Neuronal stem cell (in vitro differentiated cells): ENCODE data around the gene TOB1.

Source experiments
- DNase-seq: peaks from one replicate; pipeline ENCODE4 v3.0.0-alpha.2; 2013; ENCODE audit warnings: low spot score
- H2AFZ ChIP-seq: one replicate; pipeline ENCODE4 v1.6.1; 2013; ENCODE audit warnings: mild to moderate bottlenecking, low read length, inconsistent platforms
- H2AK5ac ChIP-seq: 2 replicates; pipeline ENCODE4 v1.6.1; 2013; ENCODE audit warnings: low read depth, mild to moderate bottlenecking, inconsistent platforms, low read length, moderate library complexity, mixed read lengths
- H2BK120ac ChIP-seq: 2 replicates; pipeline ENCODE4 v1.6.1; 2013; ENCODE audit warnings: low read depth, mild to moderate bottlenecking, inconsistent platforms, low read length, moderate library complexity, mixed read lengths
- H2BK12ac ChIP-seq: one replicate; pipeline ENCODE4 v1.6.1; 2013; ENCODE audit warnings: low read length, inconsistent platforms
- H2BK15ac ChIP-seq: 2 replicates; pipeline ENCODE4 v1.6.1; 2013; ENCODE audit warnings: mild to moderate bottlenecking, low read length, inconsistent platforms, mixed read lengths
- H2BK5ac ChIP-seq: one replicate; pipeline ENCODE4 v1.6.1; 2013; ENCODE audit warnings: inconsistent platforms, mild to moderate bottlenecking, low read length, moderate library complexity
- H3K14ac ChIP-seq: one replicate; pipeline ENCODE4 v1.6.1; 2013; ENCODE audit warnings: low read length, inconsistent platforms
- H3K18ac ChIP-seq: 2 replicates; pipeline ENCODE4 v1.6.1; 2013; ENCODE audit warnings: low read length, inconsistent platforms
- H3K23ac ChIP-seq: 2 replicates; pipeline ENCODE4 v1.6.1; 2013; ENCODE audit warnings: low read depth, mild to moderate bottlenecking, mixed read lengths, low read length, inconsistent platforms; ENCODE audit not compliant: poor library complexity
- H3K27ac ChIP-seq: replicated peaks from 3 replicates; pipeline ENCODE4 v1.5.1; 2013; ENCODE audit warnings: low read length, inconsistent platforms
- H3K27me3 ChIP-seq, 3 experiments: 2 replicates each; pipeline ENCODE4 v1.6.1; 2013; ENCODE audit warnings: low read length in 3 of 3, mild to moderate bottlenecking in 2 of 3, inconsistent platforms in 1 of 3, low read depth in 1 of 3, mixed read lengths in 1 of 3, moderate library complexity in 1 of 3; ENCODE audit not compliant: control insufficient read depth in 3 of 3, insufficient read depth in 3 of 3
- H3K36me3 ChIP-seq, 2 donors: replicated peaks in 1 of 2; 2 replicates each; pipeline ENCODE4 v1.6.1; 2013; ENCODE audit warnings: low read length in 2 of 2; ENCODE audit not compliant: control insufficient read depth in 2 of 2, insufficient read depth in 2 of 2
- H3K4ac ChIP-seq: 2 replicates; pipeline ENCODE4 v1.6.1; 2013; ENCODE audit warnings: inconsistent platforms, mild to moderate bottlenecking, low read length, moderate library complexity
- H3K4me1 ChIP-seq, 2 donors: 1 replicate in 1 of 2; 2 replicates in 1 of 2; pipeline ENCODE4 v1.6.1; 2013; ENCODE audit warnings: low read length in 2 of 2, low read depth in 1 of 2; ENCODE audit not compliant: control insufficient read depth in 2 of 2, insufficient read depth in 1 of 2
- H3K4me2 ChIP-seq: one replicate; pipeline ENCODE4 v1.6.1; 2013; ENCODE audit warnings: mild to moderate bottlenecking, low read length, inconsistent platforms; ENCODE audit not compliant: insufficient read depth, poor library complexity, severe bottlenecking
- H3K4me3 ChIP-seq, 2 donors: 2 replicates each; pipeline ENCODE4 v1.5.1; 2013; ENCODE audit warnings: low read length in 2 of 2, mild to moderate bottlenecking in 2 of 2, inconsistent platforms in 1 of 2, moderate library complexity in 1 of 2
- H3K79me1 ChIP-seq: one replicate; pipeline ENCODE4 v1.6.1; 2013; ENCODE audit warnings: low read depth, mild to moderate bottlenecking, inconsistent platforms, low read length, moderate library complexity
- H3K9ac ChIP-seq: one replicate; pipeline ENCODE4 v1.6.1; 2013; ENCODE audit warnings: mild to moderate bottlenecking, low read depth, low read length, inconsistent platforms; ENCODE audit not compliant: poor library complexity
- H3K9me3 ChIP-seq, 2 donors: replicated peaks in 1 of 2; 2 replicates each; pipeline versions ENCODE3 to v1.6.1; 2013; ENCODE audit warnings: low read length in 2 of 2, mild to moderate bottlenecking in 2 of 2, inconsistent platforms in 1 of 2, low read depth in 1 of 2, mixed read lengths in 1 of 2, moderate library complexity in 1 of 2; ENCODE audit not compliant: control insufficient read depth in 2 of 2, insufficient read depth in 1 of 2
- H4K8ac ChIP-seq: one replicate; pipeline ENCODE4 v1.6.1; 2013; ENCODE audit warnings: low read depth, mild to moderate bottlenecking, inconsistent platforms, low read length, moderate library complexity
- H4K91ac ChIP-seq: one replicate; pipeline ENCODE4 v1.6.1; 2013; ENCODE audit warnings: low read length, low read depth, mild to moderate bottlenecking, inconsistent platforms; ENCODE audit not compliant: poor library complexity
- WGBS, 2 donors: extraction: QIAGEN DNeasy Blood & Tissue Kit; methylation state at CpG; one replicate each; pipeline ENCODE4 v1.1.7; 2013; ENCODE audit warnings: missing lambda C conversion rate in 2 of 2, mixed read lengths in 1 of 2; ENCODE audit not compliant: insufficient read length in 2 of 2, insufficient replicate concordance in 1 of 2; ENCODE audit errors: extremely low coverage in 2 of 2; 5-methylcytosine and 5-hydroxymethylcytosine counted together

TOB1 gene

DNA sequence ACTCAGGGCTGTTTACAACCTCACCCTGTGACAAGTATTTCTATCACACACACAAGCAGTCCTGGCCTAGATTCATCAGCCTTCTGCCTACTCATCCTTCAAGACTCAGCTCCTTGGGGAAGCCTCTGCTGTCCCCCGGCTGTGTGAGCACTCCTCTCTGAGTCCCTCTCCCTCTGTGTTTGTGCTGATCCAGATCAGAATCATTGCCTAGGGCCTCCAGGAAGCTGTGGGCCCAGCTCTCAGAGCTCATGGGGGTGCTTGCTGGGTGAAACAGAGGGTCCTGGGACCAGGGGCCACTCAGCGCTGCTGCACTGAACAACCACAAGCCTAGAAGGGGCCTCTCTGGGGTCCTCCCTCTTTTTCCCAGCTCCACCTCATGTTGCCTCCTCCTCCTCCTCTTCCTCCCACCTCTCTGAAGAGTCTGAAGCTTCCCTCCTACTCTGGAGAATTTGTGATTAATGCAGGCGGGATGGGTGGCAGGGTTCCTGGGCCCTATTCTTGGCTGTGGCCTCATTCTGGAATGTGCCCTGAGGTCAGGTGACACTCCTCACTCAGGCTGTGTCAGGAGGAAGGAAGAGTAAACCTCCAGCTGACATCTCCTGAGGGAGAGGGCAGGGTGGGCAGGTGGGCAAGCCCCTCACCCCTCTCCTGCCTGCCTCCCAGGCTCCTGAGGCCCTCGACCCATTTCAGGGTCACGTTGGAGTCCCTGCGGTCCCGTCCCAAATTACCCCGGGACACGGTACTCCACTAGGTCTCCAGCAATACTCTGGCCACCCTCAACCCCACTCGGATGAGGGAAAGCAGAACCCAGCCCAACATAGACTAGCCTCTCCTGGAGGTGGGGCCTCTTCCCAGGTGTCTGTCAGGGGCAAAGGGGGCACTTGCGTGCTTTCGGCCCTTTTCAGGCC is 20.7 kb downstream of the TOB1 start:
- Histone ChIP-seq H2AK5ac (peak overlapping the region; percentile 82), H3K27ac (no peak overlapping the region), H3K4me1 (peaks cover 8 to 10% of the 10 kb centered on the region in 2 donors), H3K36me3 (no peaks in the 10 kb centered on the region), H3K9ac (no peak overlapping the region), H3K27me3 (peaks cover 0 to 46% (median 0%) of the 10 kb centered on the region in 3 experiments), H2AFZ (no peak overlapping the region), H2BK15ac (peak overlapping the region; percentile 90), H3K4me2 (no peak overlapping the region), H3K14ac (no peak overlapping the region), H3K9me3 (no peaks in the 10 kb centered on the region), H2BK120ac (peak overlapping the region; percentile 20), H2BK5ac (no peak overlapping the region), H3K79me1 (no peaks in the 10 kb centered on the region), H2BK12ac (no peak overlapping the region), H3K4me3 (no peak overlapping the region), H4K91ac (no peak overlapping the region), H3K23ac (no peak overlapping the region), H4K8ac (no peak overlapping the region), H3K18ac (peak overlapping the region; percentile 80), H3K4ac (no peak overlapping the region)
- no peak for DNase-seq
- WGBS, 2 donors, result no CpG with 5 or more reads among the region's 12 CpGs

DNA sequence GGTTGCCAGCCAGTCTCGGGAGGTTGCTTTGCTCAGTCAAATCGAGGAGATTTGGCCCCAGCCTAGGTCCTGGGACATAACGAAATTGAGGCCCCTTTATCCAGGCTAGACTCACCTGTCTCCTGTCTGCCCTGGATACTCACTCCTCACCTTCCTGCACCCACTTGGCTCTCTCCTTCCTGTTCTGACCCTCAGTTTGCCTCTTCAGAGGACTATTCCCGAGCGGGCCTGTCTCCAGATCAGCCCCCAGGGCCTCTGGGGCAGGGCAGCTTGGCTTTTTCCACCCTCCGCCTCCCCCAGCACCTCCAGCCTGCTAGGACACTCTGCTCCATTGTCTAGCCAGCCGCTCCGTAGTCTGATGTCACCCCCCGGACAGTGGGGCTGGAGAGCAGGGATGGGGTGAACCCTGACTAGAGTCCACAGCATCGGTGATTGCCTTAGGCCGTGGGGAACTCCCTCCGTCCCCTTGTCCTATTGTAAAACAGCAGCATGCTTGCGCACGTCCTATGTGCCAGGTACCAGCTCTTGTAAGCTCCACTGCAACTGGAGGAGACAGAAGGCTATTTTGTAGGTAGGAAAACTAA is 21.9 kb downstream of the TOB1 start:
- Histone ChIP-seq H2AK5ac (peak overlapping the region; percentile 57), H3K9ac (peak overlapping the region; percentile 24), H3K4ac (no peak overlapping the region), H3K4me1 (peaks cover 8 to 10% of the 10 kb centered on the region in 2 donors), H2BK12ac (no peak overlapping the region), H4K8ac (peak overlapping the region; percentile 66), H3K18ac (peak overlapping the region; percentile 20), H2BK15ac (peak overlapping the region; percentile 70), H3K36me3 (no peaks in the 10 kb centered on the region), H3K27me3 (peaks cover 0 to 52% (median 0%) of the 10 kb centered on the region in 3 experiments), H3K14ac (no peak overlapping the region), H3K9me3 (no peaks in the 10 kb centered on the region), H3K23ac (no peak overlapping the region), H3K27ac (no peak overlapping the region), H2AFZ (peak overlapping the region; percentile 24), H3K79me1 (no peaks in the 10 kb centered on the region), H3K4me3 (no peak overlapping the region), H2BK120ac (peak overlapping the region; percentile 39), H4K91ac (no peak overlapping the region), H3K4me2 (no peak overlapping the region), H2BK5ac (no peak overlapping the region)
- no peak for DNase-seq
- no CpG with 5 or more reads among the region's 14 CpGs for WGBS, 2 donors

GRCh38 chr17:50843150-50843905 is 22.8 kb downstream of the TOB1 start:
- Histone ChIP-seq H4K91ac (no peak overlapping the region), H3K36me3 (no peaks in the 10 kb centered on the region), H3K4me3 (no peak overlapping the region), H3K9me3 (no peaks in the 10 kb centered on the region), H2BK120ac (no peak overlapping the region), H2AK5ac (peak overlapping the region; percentile 88), H2BK5ac (no peak overlapping the region), H3K27ac (no peak overlapping the region), H2BK12ac (no peak overlapping the region), H2BK15ac (no peak overlapping the region), H3K4me2 (no peak overlapping the region), H3K18ac (no peak overlapping the region), H3K14ac (no peak overlapping the region), H3K23ac (no peak overlapping the region), H3K4ac (no peak overlapping the region), H3K79me1 (no peaks in the 10 kb centered on the region), H3K27me3 (peaks cover 0 to 53% (median 0%) of the 10 kb centered on the region in 3 experiments), H2AFZ (no peak overlapping the region), H3K4me1 (peaks cover 8 to 16% of the 10 kb centered on the region in 2 donors), H4K8ac (no peak overlapping the region), H3K9ac (no peak overlapping the region)
- DNase-seq, result no peak
- WGBS, 2 donors, result no CpG with 5 or more reads among the region's 16 CpGs
